Calu3 (cell line): Measurements from ENCODE around the gene TRIM17. TPM values are rescaled to one million over a fixed set of nuclear protein-coding genes. Genes with fewer than 3 reads are reported as not detected.

Experiments used
- Bru-seq: library from RNA; stranded (reverse); fragments of 400-500 nt; gene quantifications from one replicate; lab custom pipeline; 2021; lab: Mats Ljungman, UMichigan
- BruChase-seq, 2 experiments: library from RNA; stranded (reverse); fragments of 400-500 nt; gene quantifications; one replicate each; lab custom pipeline; 2021; lab: Mats Ljungman, UMichigan
- BruUV-seq: library from RNA; stranded (reverse); fragments of 400-500 nt; replicated peaks from 2 replicates; lab custom pipeline; 2021; lab: Mats Ljungman, UMichigan
- CTCF ChIA-PET: fragments of 300-600 bp; sonication (Branson Sonifier 250); formaldehyde crosslinking; loops from one replicate; lab custom pipeline; 2022; ENCODE audit warnings: antibody characterized with exemption; lab: Charles Lee
- DNase-seq: peaks from one replicate; pipeline ENCODE4 v3.0.0; 2022
- H3K27ac Mint-ChIP-seq: one replicate; pipeline ENCODE4 v1.8.0; 2022; ENCODE audit warnings: mixed read lengths; ENCODE audit not compliant: unreplicated experiment
- H3K27me3 Mint-ChIP-seq: one replicate; pipeline ENCODE4 v1.8.0; 2022; ENCODE audit warnings: mixed read lengths; ENCODE audit not compliant: unreplicated experiment
- H3K36me3 Mint-ChIP-seq: one replicate; pipeline ENCODE4 v1.8.0; 2022; ENCODE audit warnings: mild to moderate bottlenecking, moderate library complexity, mixed read lengths; ENCODE audit not compliant: insufficient read depth, unreplicated experiment
- H3K4me1 Mint-ChIP-seq: one replicate; pipeline ENCODE4 v1.8.0; 2022; ENCODE audit warnings: mild to moderate bottlenecking, low read depth, mixed read lengths; ENCODE audit not compliant: unreplicated experiment
- H3K4me3 Mint-ChIP-seq: one replicate; pipeline ENCODE4 v1.8.0; 2022; ENCODE audit warnings: mild to moderate bottlenecking, low read depth, moderate library complexity, mixed read lengths; ENCODE audit not compliant: unreplicated experiment
- H3K9me3 Mint-ChIP-seq: one replicate; pipeline ENCODE4 v1.8.0; 2022; ENCODE audit warnings: low read depth, mixed read lengths; ENCODE audit not compliant: unreplicated experiment
- CTCF ChIP-seq: fragments of 200-600 bp; IDR thresholded peaks from one replicate; pipeline ENCODE4 v1.8.0; 2022; ENCODE audit warnings: antibody characterized with exemption; ENCODE audit not compliant: unreplicated experiment
- intact Hi-C: fragments of 100-400 bp; cut with micrococcal nuclease; formaldehyde crosslinking; loops from one replicate; pipeline ENCODE4 v1.10.0; 2022; ENCODE audit not compliant: unreplicated experiment
- long read RNA-seq: library from polyadenylated mRNA; stranded (forward); transcript quantifications from one replicate; pipeline ENCODE4 v2.0.0, GENCODE V29; 2022
- total RNA-seq: library from RNA; stranded (reverse); gene quantifications from 2 replicates; pipeline ENCODE4 v1.2.3, GENCODE V29; 2022

TRIM17 gene
- total RNA-seq (2.3 and 3.8 TPM in 2 replicates), Bru-seq, nascent RNA (percentile 25 among the genes with signal in this experiment), BruChase-seq, experiment 1, labeled RNA remaining after a 6-hour chase (percentile 45 among the genes with signal in this experiment), BruChase-seq, experiment 2, labeled RNA remaining after a 2-hour chase (percentile 37 among the genes with signal in this experiment)
- long read RNA-seq, partial matches to known transcripts = 0 of 3 reads
- long read RNA-seq, other reads (novel, unspliced or antisense) = 3 of 3 reads

GRCh38 chr1:228416217-228416933, at the start of gene TRIM17:
TSS of gene TRIM17 (minus strand) at chr1:228416861. CDS start at chr1:228415072, 1,789 bp downstream.
- TF ChIP-seq CTCF = peak; percentile 55
- DNase-seq = peak; percentile 75
- no TSS peak for BruUV-seq
- H3K4me3 Mint-ChIP-seq = peak within 1 kb of the TSS; percentile 73
- H3K9me3 Mint-ChIP-seq = peaks cover under 1% of the 10 kb centered on the region
- H3K4me1 Mint-ChIP-seq = peaks cover 34% of the 10 kb centered on the region
- CTCF ChIA-PET = interaction anchor here (0.7 kb wide), 1 partner anchor 997 kb away, joined by 8 read pairs; no protein-coding TSS in a partner anchor
- H3K27me3 Mint-ChIP-seq = no peaks in the 10 kb centered on the region
- peaks cover 37% of the 10 kb centered on the region for H3K36me3 Mint-ChIP-seq
- peak within 1 kb of the TSS; percentile 90 for H3K27ac Mint-ChIP-seq
- intact Hi-C loops = loop anchor here (5.0 kb wide), 1 partner anchor 41 kb away; a partner anchor contains a TSS

- H3K27me3 Mint-ChIP-seq = peaks cover 86% of the 10 kb centered on the region
- no TSS peak for BruUV-seq
Measured at GRCh38 chr1:228465571-228466146, 49.0 kb upstream of the TRIM17 start.

GRCh38 chr1:228465141-228465540, 48.5 kb upstream of the TRIM17 start:
- Mint-ChIP-seq H3K36me3 (peaks cover 11% of the 10 kb centered on the region), H3K27ac (no peak overlapping the region), H3K4me1 (peaks cover 16% of the 10 kb centered on the region), H3K27me3 (peaks cover 91% of the 10 kb centered on the region), H3K4me3 (peak overlapping the region; percentile 52), H3K9me3 (no peaks in the 10 kb centered on the region)
- no peak for TF ChIP-seq CTCF
- intact Hi-C loops = no loop called here
- BruUV-seq = no TSS peak
- CTCF ChIA-PET = no interaction called here
- no peak for DNase-seq

More at GRCh38 chr1:228465571-228466146, 49.0 kb upstream of the TRIM17 start:
- Mint-ChIP-seq H3K36me3 (peaks cover 11% of the 10 kb centered on the region), H3K27ac (no peak overlapping the region), H3K9me3 (no peaks in the 10 kb centered on the region), H3K4me1 (peaks cover 16% of the 10 kb centered on the region), H3K4me3 (no peak overlapping the region)
- intact Hi-C loops = no loop called here
- DNase-seq = no peak
- no peak for TF ChIP-seq CTCF
- CTCF ChIA-PET = no interaction called here

- peaks cover 16% of the 10 kb centered on the region for H3K4me1 Mint-ChIP-seq
- TF ChIP-seq CTCF = no peak
- BruUV-seq = no TSS peak
- H3K27me3 Mint-ChIP-seq = peaks cover 91% of the 10 kb centered on the region
- DNase-seq = peak; percentile 44
- H3K36me3 Mint-ChIP-seq = peaks cover 11% of the 10 kb centered on the region
- H3K4me3 Mint-ChIP-seq = peak overlapping the region; percentile 52
- CTCF ChIA-PET = no interaction called here
- H3K27ac Mint-ChIP-seq = no peak overlapping the region
- no peaks in the 10 kb centered on the region for H3K9me3 Mint-ChIP-seq
- intact Hi-C loops = no loop called here
Measured at GRCh38 chr1:228464487-228464983, 47.9 kb upstream of the TRIM17 start.
